Mammary epithelial cell (primary cell): ENCODE data around the gene WSB1.

Source experiments
- EZH2 ChIP-seq: IDR thresholded peaks from 2 replicates; pipeline ENCODE4 v1.6.1; 2012; ENCODE audit warnings: low read length, inconsistent platforms, borderline replicate concordance
- TF ChIP-seq, protein P1 (sequence below), 2 donors: IDR thresholded peaks in 1 of 2; conservative IDR thresholded peaks in 1 of 2; 2 replicates each; pipeline ENCODE4 v1.5.1; 2011 to 2012; ENCODE audit warnings: inconsistent platforms in 2 of 2, low read length in 2 of 2, mild to moderate bottlenecking in 2 of 2, control low read depth in 1 of 2, low read depth in 1 of 2; ENCODE audit not compliant: insufficient read depth in 1 of 2; ENCODE audit errors: extremely low read depth in 1 of 2

DNA sequence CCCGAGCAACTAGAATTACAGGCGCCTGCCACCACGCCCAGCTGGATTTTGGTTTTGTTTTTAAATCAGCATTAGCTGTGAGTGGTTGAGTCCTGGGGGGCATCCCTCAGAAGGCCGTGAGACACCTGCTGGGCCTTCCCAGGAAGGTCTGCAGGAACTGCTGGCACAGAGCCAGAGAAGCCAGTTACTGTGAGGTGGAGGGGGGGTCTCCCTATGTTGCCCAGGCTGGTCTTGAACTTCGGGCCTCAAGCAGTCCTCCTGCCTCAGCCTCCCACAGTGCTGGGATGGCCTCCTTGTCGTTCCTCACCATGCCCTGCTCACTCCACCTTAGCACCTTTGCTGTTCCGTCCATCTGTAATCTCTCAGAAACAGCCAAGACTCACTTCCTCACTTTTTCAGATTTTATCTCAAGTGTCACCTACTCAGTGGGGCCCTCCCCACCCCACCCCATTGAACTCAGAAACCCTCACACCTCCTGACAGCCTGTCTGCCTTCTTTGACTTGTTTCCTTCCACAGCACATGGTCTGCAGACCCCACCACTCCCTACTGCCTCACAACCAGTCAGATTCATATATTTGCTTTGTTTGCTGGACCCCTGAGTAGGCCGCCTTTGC, 62.3 kb downstream of the WSB1 start:
- TF ChIP-seq, protein P1, sequence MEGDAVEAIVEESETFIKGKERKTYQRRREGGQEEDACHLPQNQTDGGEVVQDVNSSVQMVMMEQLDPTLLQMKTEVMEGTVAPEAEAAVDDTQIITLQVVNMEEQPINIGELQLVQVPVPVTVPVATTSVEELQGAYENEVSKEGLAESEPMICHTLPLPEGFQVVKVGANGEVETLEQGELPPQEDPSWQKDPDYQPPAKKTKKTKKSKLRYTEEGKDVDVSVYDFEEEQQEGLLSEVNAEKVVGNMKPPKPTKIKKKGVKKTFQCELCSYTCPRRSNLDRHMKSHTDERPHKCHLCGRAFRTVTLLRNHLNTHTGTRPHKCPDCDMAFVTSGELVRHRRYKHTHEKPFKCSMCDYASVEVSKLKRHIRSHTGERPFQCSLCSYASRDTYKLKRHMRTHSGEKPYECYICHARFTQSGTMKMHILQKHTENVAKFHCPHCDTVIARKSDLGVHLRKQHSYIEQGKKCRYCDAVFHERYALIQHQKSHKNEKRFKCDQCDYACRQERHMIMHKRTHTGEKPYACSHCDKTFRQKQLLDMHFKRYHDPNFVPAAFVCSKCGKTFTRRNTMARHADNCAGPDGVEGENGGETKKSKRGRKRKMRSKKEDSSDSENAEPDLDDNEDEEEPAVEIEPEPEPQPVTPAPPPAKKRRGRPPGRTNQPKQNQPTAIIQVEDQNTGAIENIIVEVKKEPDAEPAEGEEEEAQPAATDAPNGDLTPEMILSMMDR (conservative IDR thresholded peaks at IDR 0.05 in 1 of 2, IDR thresholded peaks at IDR 0.05 in 1 of 2; ENCODE audit: extremely low read depth in 1 of 2, insufficient read depth in 1 of 2, low read depth in 1 of 2, low read length in 2 of 2): no peak
- no peak for TF ChIP-seq EZH2
